ENCODE data around the gene ZNF460.

- TF ChIP-seq POLR2A (IDR thresholded peaks at IDR 0.05): no peak
- TF ChIP-seq, protein P1, sequence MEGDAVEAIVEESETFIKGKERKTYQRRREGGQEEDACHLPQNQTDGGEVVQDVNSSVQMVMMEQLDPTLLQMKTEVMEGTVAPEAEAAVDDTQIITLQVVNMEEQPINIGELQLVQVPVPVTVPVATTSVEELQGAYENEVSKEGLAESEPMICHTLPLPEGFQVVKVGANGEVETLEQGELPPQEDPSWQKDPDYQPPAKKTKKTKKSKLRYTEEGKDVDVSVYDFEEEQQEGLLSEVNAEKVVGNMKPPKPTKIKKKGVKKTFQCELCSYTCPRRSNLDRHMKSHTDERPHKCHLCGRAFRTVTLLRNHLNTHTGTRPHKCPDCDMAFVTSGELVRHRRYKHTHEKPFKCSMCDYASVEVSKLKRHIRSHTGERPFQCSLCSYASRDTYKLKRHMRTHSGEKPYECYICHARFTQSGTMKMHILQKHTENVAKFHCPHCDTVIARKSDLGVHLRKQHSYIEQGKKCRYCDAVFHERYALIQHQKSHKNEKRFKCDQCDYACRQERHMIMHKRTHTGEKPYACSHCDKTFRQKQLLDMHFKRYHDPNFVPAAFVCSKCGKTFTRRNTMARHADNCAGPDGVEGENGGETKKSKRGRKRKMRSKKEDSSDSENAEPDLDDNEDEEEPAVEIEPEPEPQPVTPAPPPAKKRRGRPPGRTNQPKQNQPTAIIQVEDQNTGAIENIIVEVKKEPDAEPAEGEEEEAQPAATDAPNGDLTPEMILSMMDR (IDR thresholded peaks at IDR 0.05): no peak
These were observed 28.2 kb downstream of the ZNF460 start for GRCh38 chr19:57308514-57308913.
